ENCODE data around the gene SHKBP1.

SHKBP1 gene

DNA sequence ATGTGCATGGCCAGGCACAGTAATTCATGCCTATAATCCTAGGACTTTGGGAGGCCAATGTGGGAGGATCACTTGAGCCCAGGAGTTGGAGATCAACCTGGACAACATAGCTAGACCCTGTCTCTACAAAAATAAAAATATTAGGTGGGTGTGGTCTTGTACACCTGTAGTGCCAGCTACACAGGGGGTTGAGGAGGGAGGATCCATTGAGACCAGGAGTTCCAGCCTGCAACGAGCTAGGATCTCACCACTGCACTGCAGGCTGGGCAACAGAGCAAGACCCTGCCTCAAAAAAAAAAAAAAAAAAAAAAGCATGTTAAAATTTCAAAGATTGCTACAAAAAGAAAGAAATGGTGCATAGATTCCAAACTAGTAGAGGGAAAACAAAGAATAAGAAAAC is 61.7 kb downstream of the SHKBP1 start:
- Histone ChIP-seq H3K79me2 (ENCODE audit: insufficient read depth, low read length) (no peaks in the 10 kb centered on the region), H3K4me2 (ENCODE audit: insufficient read depth, low read length) (no peak overlapping the region), H3K36me3 (ENCODE audit: insufficient read depth, low read length) (no peaks in the 10 kb centered on the region), H4K20me1 (ENCODE audit: insufficient read depth, low read length) (no peaks in the 10 kb centered on the region), H3K4me3 (ENCODE audit: low read depth in 1 of 2, low read length in 2 of 2) (no peak overlapping the region), H3K9me3 (ENCODE audit: insufficient read depth, low read length, severe bottlenecking) (no peaks in the 10 kb centered on the region), H3K4me1 (ENCODE audit: insufficient read depth, low read length) (no peaks in the 10 kb centered on the region), H3K9ac (ENCODE audit: low read depth, low read length) (no peak overlapping the region), H2AFZ (ENCODE audit: low read depth, low read length) (no peak overlapping the region), H3K27ac (ENCODE audit: low read length) (no peak overlapping the region), H3K27me3 (ENCODE audit: insufficient read depth, low read length, poor library complexity) (no peaks in the 10 kb centered on the region)
- TF ChIP-seq EZH2 (IDR thresholded peaks at IDR 0.05; ENCODE audit: borderline replicate concordance, low read depth, low read length, severe bottlenecking): no peak
- TF ChIP-seq, protein P1, sequence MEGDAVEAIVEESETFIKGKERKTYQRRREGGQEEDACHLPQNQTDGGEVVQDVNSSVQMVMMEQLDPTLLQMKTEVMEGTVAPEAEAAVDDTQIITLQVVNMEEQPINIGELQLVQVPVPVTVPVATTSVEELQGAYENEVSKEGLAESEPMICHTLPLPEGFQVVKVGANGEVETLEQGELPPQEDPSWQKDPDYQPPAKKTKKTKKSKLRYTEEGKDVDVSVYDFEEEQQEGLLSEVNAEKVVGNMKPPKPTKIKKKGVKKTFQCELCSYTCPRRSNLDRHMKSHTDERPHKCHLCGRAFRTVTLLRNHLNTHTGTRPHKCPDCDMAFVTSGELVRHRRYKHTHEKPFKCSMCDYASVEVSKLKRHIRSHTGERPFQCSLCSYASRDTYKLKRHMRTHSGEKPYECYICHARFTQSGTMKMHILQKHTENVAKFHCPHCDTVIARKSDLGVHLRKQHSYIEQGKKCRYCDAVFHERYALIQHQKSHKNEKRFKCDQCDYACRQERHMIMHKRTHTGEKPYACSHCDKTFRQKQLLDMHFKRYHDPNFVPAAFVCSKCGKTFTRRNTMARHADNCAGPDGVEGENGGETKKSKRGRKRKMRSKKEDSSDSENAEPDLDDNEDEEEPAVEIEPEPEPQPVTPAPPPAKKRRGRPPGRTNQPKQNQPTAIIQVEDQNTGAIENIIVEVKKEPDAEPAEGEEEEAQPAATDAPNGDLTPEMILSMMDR (IDR thresholded peaks at IDR 0.05; ENCODE audit: borderline replicate concordance, extremely low read depth, low read length, poor library complexity, severe bottlenecking): no peak
- DNase-seq (no peak), ATAC-seq (ENCODE audit: insufficient read depth, low read depth) (no peak)

DNA sequence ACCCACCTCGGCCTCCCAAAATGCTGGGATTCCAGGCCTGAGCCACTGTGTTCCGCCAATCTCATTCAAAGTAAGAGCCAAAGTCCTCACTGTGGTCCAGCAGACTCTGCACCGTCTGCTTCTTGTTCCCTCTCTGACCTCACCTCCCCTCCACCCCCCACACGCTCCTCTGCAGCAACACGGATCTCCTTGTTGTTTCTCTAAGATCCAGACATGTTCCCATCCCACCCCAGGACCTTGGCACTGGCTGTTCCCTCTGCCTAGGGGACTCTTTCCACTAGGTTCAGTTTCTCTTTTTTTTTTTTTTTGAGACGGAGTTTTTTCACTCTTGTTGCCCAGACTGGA is 62.9 kb downstream of the SHKBP1 start:
- Histone ChIP-seq H3K9me3 (ENCODE audit: insufficient read depth, low read length, severe bottlenecking) (no peaks in the 10 kb centered on the region), H3K4me2 (ENCODE audit: insufficient read depth, low read length) (no peak overlapping the region), H3K27ac (ENCODE audit: low read length) (no peak overlapping the region), H3K27me3 (ENCODE audit: insufficient read depth, low read length, poor library complexity) (no peaks in the 10 kb centered on the region), H3K4me3 (ENCODE audit: low read depth in 1 of 2, low read length in 2 of 2) (no peak overlapping the region), H3K36me3 (ENCODE audit: insufficient read depth, low read length) (no peaks in the 10 kb centered on the region), H3K9ac (ENCODE audit: low read depth, low read length) (no peak overlapping the region), H3K4me1 (ENCODE audit: insufficient read depth, low read length) (no peaks in the 10 kb centered on the region), H2AFZ (ENCODE audit: low read depth, low read length) (no peak overlapping the region), H4K20me1 (ENCODE audit: insufficient read depth, low read length) (no peaks in the 10 kb centered on the region), H3K79me2 (ENCODE audit: insufficient read depth, low read length) (no peaks in the 10 kb centered on the region)
- DNase-seq (no peak), ATAC-seq (ENCODE audit: insufficient read depth, low read depth) (no peak)
- TF ChIP-seq, protein P1 (IDR thresholded peaks at IDR 0.05; ENCODE audit: borderline replicate concordance, extremely low read depth, low read length, poor library complexity, severe bottlenecking): no peak
- no peak for TF ChIP-seq EZH2 (IDR thresholded peaks at IDR 0.05; ENCODE audit: borderline replicate concordance, low read depth, low read length, severe bottlenecking)

DNA sequence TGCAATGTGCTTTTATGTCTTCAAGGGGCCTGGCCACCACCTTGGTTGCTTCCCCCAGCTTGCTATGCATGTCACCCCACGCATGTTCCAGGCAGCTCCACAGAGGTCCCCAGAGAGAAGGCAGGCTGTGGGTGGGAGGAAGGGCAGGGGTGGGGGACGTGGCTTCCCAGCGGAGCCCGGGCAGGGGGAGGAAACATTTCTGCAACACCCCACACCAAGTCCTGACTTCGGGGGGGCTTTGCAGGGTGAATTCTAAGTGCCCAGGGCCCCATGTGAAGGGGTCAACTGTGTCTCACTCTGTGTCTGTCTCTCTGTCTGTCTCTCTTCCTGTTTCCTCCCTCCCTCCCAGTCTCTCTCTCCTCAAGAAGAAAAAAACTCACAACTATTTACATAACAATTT is 64.1 kb downstream of the SHKBP1 start:
- ATAC-seq (ENCODE audit: insufficient read depth, low read depth) (no peak), DNase-seq (no peak)
- Histone ChIP-seq H3K4me1 (ENCODE audit: insufficient read depth, low read length) (no peaks in the 10 kb centered on the region), H3K9ac (ENCODE audit: low read depth, low read length) (no peak overlapping the region), H3K27me3 (ENCODE audit: insufficient read depth, low read length, poor library complexity) (no peaks in the 10 kb centered on the region), H3K4me3 (ENCODE audit: low read depth in 1 of 2, low read length in 2 of 2) (no peak overlapping the region), H3K27ac (ENCODE audit: low read length) (no peak overlapping the region), H3K9me3 (ENCODE audit: insufficient read depth, low read length, severe bottlenecking) (no peaks in the 10 kb centered on the region), H2AFZ (ENCODE audit: low read depth, low read length) (no peak overlapping the region; the same call in 1 of the 2 replicates), H3K4me2 (ENCODE audit: insufficient read depth, low read length) (no peak overlapping the region), H4K20me1 (ENCODE audit: insufficient read depth, low read length) (no peaks in the 10 kb centered on the region), H3K36me3 (ENCODE audit: insufficient read depth, low read length) (no peaks in the 10 kb centered on the region), H3K79me2 (ENCODE audit: insufficient read depth, low read length) (no peaks in the 10 kb centered on the region)
- TF ChIP-seq, protein P1 (IDR thresholded peaks at IDR 0.05; ENCODE audit: borderline replicate concordance, extremely low read depth, low read length, poor library complexity, severe bottlenecking): no peak
- TF ChIP-seq EZH2 (IDR thresholded peaks at IDR 0.05; ENCODE audit: borderline replicate concordance, low read depth, low read length, severe bottlenecking): no peak

All from DND-41 (cell line).